Measurements from ENCODE around the gene OTOG.
"Not testable (repeated sequence)": the region's sequence is repeated elsewhere in the genome, so short reads cannot be mapped to it uniquely, and the experiment has no call there.

Gene OTOG

DNA sequence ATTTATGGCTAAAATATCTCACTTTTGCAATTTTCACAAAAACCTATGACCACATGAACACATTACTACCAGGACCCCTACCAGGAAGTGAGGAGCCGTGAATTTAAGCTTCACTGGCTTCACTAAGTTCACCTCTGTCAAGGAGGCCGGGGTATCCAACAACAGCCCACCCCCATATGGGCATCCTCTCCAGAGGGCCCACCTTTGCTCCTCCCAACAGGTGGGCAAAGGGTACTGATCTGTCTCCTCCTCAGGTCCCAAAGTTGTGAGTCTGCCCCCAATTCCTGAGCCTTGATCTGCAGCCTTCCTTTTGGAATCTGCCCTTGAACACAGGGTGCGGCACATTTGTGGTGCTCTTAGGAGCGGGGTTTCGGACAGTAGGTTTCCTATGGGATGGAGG, 66.9 kb downstream of the OTOG start:
- TF ChIP-seq EZH2 (optimal IDR thresholded peaks at IDR 0.05; ENCODE audit: low read depth, low read length) (no peak), EZH2phosphoT487 (IDR thresholded peaks at IDR 0.05; ENCODE audit: low read length) (no peak)
- TF ChIP-seq, protein P1, sequence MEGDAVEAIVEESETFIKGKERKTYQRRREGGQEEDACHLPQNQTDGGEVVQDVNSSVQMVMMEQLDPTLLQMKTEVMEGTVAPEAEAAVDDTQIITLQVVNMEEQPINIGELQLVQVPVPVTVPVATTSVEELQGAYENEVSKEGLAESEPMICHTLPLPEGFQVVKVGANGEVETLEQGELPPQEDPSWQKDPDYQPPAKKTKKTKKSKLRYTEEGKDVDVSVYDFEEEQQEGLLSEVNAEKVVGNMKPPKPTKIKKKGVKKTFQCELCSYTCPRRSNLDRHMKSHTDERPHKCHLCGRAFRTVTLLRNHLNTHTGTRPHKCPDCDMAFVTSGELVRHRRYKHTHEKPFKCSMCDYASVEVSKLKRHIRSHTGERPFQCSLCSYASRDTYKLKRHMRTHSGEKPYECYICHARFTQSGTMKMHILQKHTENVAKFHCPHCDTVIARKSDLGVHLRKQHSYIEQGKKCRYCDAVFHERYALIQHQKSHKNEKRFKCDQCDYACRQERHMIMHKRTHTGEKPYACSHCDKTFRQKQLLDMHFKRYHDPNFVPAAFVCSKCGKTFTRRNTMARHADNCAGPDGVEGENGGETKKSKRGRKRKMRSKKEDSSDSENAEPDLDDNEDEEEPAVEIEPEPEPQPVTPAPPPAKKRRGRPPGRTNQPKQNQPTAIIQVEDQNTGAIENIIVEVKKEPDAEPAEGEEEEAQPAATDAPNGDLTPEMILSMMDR (IDR thresholded peaks at IDR 0.05; ENCODE audit: low read length) = no peak
- no peaks in the 10 kb centered on the region for H3K9me3 ChIP-seq (replicated peaks; ENCODE audit: insufficient read depth, low read length)
- no peaks in the 10 kb centered on the region for H3K79me2 ChIP-seq (ENCODE audit: low read length)
- H3K9me2 ChIP-seq (replicated peaks; ENCODE audit: insufficient read depth, low read length) = no peaks in the 10 kb centered on the region
- no peaks in the 10 kb centered on the region for H3K36me3 ChIP-seq (replicated peaks; ENCODE audit: insufficient read depth, low read length)
- no peak overlapping the region for H3K4me3 ChIP-seq (ENCODE audit: low read length)
- H3K27me3 ChIP-seq (replicated peaks; ENCODE audit: insufficient read depth, low read length) = peaks cover 8% of the 10 kb centered on the region; the same call in 1 of the 2 replicates
- no peaks in the 10 kb centered on the region for H4K20me1 ChIP-seq (ENCODE audit: insufficient read depth, low read length)
- DNase-seq = no peak
- no peak overlapping the region for H3K27ac ChIP-seq (ENCODE audit: low read length)
- no peak overlapping the region for H3K9ac ChIP-seq (ENCODE audit: low read length)
- no peaks in the 10 kb centered on the region for H3K4me1 ChIP-seq (ENCODE audit: low read length)
- no peak overlapping the region for H2AFZ ChIP-seq (ENCODE audit: low read length)
- no peak overlapping the region for H3K4me2 ChIP-seq (ENCODE audit: low read depth, low read length)
- H3F3A ChIP-seq (ENCODE audit: insufficient read depth, low read length) = no peaks in the 10 kb centered on the region

DNA sequence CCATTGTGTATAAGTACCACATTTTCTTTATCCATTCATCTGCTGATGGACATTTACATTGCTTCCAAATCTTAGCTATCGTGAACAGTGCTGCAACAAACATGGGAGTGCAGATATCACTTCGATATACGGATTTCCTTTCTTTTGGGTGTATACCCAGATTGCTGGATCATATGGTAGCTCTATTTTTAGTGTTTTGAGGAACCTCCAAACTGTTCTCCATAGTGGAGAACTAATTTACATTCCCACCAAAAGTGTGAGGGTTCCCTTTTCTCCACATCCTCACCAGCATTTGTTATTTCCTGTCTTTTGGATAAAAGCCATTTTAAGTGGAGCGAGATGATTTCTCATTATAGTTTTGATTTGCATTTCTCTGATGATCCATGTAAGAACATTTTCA, 75.7 kb downstream of the OTOG start:
- H3K9me3 ChIP-seq (replicated peaks; ENCODE audit: insufficient read depth, low read length); H3K9me2 ChIP-seq (replicated peaks; ENCODE audit: insufficient read depth, low read length); H3K4me2 ChIP-seq (ENCODE audit: low read depth, low read length); H2AFZ ChIP-seq (ENCODE audit: low read length); DNase-seq; H3K4me3 ChIP-seq (ENCODE audit: low read length); H3K36me3 ChIP-seq (replicated peaks; ENCODE audit: insufficient read depth, low read length); H3K27me3 ChIP-seq (replicated peaks; ENCODE audit: insufficient read depth, low read length); H3F3A ChIP-seq (ENCODE audit: insufficient read depth, low read length); H3K9ac ChIP-seq (ENCODE audit: low read length); H3K79me2 ChIP-seq (ENCODE audit: low read length); H3K4me1 ChIP-seq (ENCODE audit: low read length); H3K27ac ChIP-seq (ENCODE audit: low read length); H4K20me1 ChIP-seq (ENCODE audit: insufficient read depth, low read length): not testable (repeated sequence)

DNA sequence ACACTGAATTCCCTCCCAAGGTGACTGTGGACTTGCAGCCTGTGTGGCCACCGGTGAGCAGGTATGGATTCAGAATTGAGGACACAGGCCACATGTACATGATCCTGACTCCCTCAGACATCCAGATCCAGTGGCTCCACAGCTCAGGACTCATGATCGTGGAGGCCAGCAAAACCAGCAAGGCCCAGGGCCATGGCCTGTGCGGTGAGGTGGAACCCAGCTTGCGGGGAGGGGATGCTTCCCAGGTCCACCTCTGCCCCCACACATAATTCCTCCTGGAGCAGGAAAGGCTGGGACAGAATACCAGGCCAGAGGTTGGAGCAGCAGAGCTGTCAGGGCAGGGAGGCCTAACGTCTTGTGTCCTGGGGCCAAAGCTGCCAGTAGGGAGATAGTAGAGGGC, 82.1 kb downstream of the OTOG start:
- TF ChIP-seq, protein P1 (IDR thresholded peaks at IDR 0.05; ENCODE audit: low read length) = no peak
- TF ChIP-seq EZH2phosphoT487 (IDR thresholded peaks at IDR 0.05; ENCODE audit: low read length) (no peak), EZH2 (optimal IDR thresholded peaks at IDR 0.05; ENCODE audit: low read depth, low read length) (no peak)

DNA sequence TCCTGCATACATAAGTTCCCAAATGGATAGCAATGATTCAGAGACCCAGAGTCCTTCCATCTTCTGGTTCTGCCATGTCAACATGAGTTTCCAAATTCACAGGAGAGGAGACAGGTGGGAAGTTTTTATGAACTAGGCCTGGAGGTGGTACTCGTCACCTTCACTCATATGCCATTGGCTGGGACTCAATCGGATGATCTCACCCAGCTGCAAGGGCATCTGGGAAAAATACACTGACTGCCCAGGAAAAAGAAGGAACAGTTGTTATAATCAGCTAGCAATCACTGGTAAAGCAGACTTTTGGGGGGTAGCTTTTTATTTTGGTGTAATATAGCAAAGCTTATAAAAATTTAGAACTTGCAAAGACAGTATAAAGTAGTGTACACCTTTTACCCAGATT, 83.9 kb downstream of the OTOG start:
- H3K4me3 ChIP-seq (ENCODE audit: low read length) = no peak overlapping the region
- H3K27ac ChIP-seq (ENCODE audit: low read length) = no peak overlapping the region
- no peaks in the 10 kb centered on the region for H3K9me3 ChIP-seq (replicated peaks; ENCODE audit: insufficient read depth, low read length)
- H3K4me2 ChIP-seq (ENCODE audit: low read depth, low read length) = no peak overlapping the region
- TF ChIP-seq EZH2 (optimal IDR thresholded peaks at IDR 0.05; ENCODE audit: low read depth, low read length) = no peak
- TF ChIP-seq EZH2phosphoT487 (IDR thresholded peaks at IDR 0.05; ENCODE audit: low read length) = no peak
- TF ChIP-seq, protein P1 (IDR thresholded peaks at IDR 0.05; ENCODE audit: low read length) = no peak
- no peaks in the 10 kb centered on the region for H3K9me2 ChIP-seq (replicated peaks; ENCODE audit: insufficient read depth, low read length)
- DNase-seq = no peak
- H3K79me2 ChIP-seq (ENCODE audit: low read length) = no peaks in the 10 kb centered on the region
- H3K27me3 ChIP-seq (replicated peaks; ENCODE audit: insufficient read depth, low read length) = no peaks in the 10 kb centered on the region
- no peak overlapping the region for H3K9ac ChIP-seq (ENCODE audit: low read length)
- H3K36me3 ChIP-seq (replicated peaks; ENCODE audit: insufficient read depth, low read length) = no peaks in the 10 kb centered on the region
- H2AFZ ChIP-seq (ENCODE audit: low read length) = no peak overlapping the region
- H3F3A ChIP-seq (ENCODE audit: insufficient read depth, low read length) = no peaks in the 10 kb centered on the region
- no peaks in the 10 kb centered on the region for H4K20me1 ChIP-seq (ENCODE audit: insufficient read depth, low read length)
- H3K4me1 ChIP-seq (ENCODE audit: low read length) = no peaks in the 10 kb centered on the region

More for the DNA sequence above, 82.1 kb downstream of the OTOG start:
- Histone ChIP-seq H3K79me2 (ENCODE audit: low read length) (no peaks in the 10 kb centered on the region), H3K27me3 (replicated peaks; ENCODE audit: insufficient read depth, low read length) (no peaks in the 10 kb centered on the region), H3K4me3 (ENCODE audit: low read length) (no peak overlapping the region), H3K4me1 (ENCODE audit: low read length) (no peaks in the 10 kb centered on the region), H4K20me1 (ENCODE audit: insufficient read depth, low read length) (no peaks in the 10 kb centered on the region), H3K9me3 (replicated peaks; ENCODE audit: insufficient read depth, low read length) (no peaks in the 10 kb centered on the region), H3F3A (ENCODE audit: insufficient read depth, low read length) (no peaks in the 10 kb centered on the region), H2AFZ (ENCODE audit: low read length) (no peak overlapping the region), H3K36me3 (replicated peaks; ENCODE audit: insufficient read depth, low read length) (no peaks in the 10 kb centered on the region), H3K9ac (ENCODE audit: low read length) (no peak overlapping the region), H3K4me2 (ENCODE audit: low read depth, low read length) (no peak overlapping the region), H3K27ac (ENCODE audit: low read length) (no peak overlapping the region), H3K9me2 (replicated peaks; ENCODE audit: insufficient read depth, low read length) (no peaks in the 10 kb centered on the region)
- DNase-seq = no peak
